Activated CD4-positive, alpha-beta T cell treated with anti-CD3 and anti-CD28 coated beads, Interleukin-2, amount 10 ng/mL, durations not matched to agents 24 days and 14 days (primary cell): ENCODE results near the gene THOC6. TPM values are rescaled to one million over a fixed set of nuclear protein-coding genes. Genes with fewer than 3 reads are reported as not detected.

ENCODE experiments used
- DNase-seq: peaks from one replicate; pipeline ENCODE4 v3.0.0; 2022
- H3K27ac Mint-ChIP-seq: one replicate; pipeline ENCODE4 v1.8.0; 2022; ENCODE audit warnings: mild to moderate bottlenecking, mixed read lengths
- H3K27me3 Mint-ChIP-seq: one replicate; pipeline ENCODE4 v1.8.0; 2022; ENCODE audit warnings: mixed read lengths
- H3K36me3 Mint-ChIP-seq: one replicate; pipeline ENCODE4 v1.8.0; 2022; ENCODE audit warnings: low read depth, mild to moderate bottlenecking, mixed read lengths
- H3K4me1 Mint-ChIP-seq: one replicate; pipeline ENCODE4 v1.8.0; 2021; ENCODE audit warnings: mixed read lengths
- H3K4me3 Mint-ChIP-seq: one replicate; pipeline ENCODE4 v1.8.0; 2022; ENCODE audit warnings: mild to moderate bottlenecking, moderate library complexity, mixed read lengths
- H3K9me3 Mint-ChIP-seq: one replicate; pipeline ENCODE4 v1.8.0; 2021; ENCODE audit warnings: mixed read lengths
- intact Hi-C: fragments of 100-400 bp; cut with micrococcal nuclease; formaldehyde crosslinking; loops from one replicate; pipeline ENCODE4 v1.15.1; 2023
- total RNA-seq: library from RNA; stranded (reverse); gene quantifications from 2 replicates; pipeline ENCODE4 v1.2.3, GENCODE V29; 2022

Gene THOC6
- total RNA-seq, 1 donor from 2014 or later: 55.3 TPM

- Mint-ChIP-seq H3K36me3 (no peaks in the 10 kb centered on the region), H3K27ac (peak overlapping the region; percentile 62), H3K4me1 (peaks cover 23% of the 10 kb centered on the region), H3K4me3 (peak overlapping the region; percentile 69), H3K9me3 (no peaks in the 10 kb centered on the region), H3K27me3 (peaks cover 16% of the 10 kb centered on the region)
- peak; percentile 99 for DNase-seq
- intact Hi-C loops: loop anchor here (1.0 to 5.0 kb wide), 4 partner anchors 17 to 54 kb away; partner anchors contain the start of gene TNFRSF12A
Measured at GRCh38 chr16:3003582-3004270, 20.1 kb upstream of the THOC6 start.

DNA sequence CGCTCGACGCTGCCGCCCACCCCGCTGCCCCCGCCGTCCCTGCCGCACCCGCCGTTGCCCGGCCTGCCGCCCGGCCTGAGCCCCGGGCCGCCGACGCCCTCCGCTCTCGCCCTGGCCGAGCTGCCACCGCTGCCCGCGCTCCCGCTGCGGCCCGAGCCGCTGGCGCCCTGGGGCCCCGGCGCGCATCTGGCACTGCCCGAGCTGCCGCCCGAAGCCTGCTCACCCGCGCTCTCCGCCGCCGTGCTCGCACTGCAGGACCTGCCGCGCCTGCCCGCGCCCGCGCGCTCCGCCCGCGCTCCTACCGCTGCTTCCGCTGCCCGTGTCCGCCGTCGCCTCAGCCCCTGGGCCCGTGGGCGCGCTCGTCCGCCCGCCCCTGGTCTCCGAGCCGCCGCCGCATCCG lies 19.5 kb upstream of the THOC6 start:
- H3K4me1 Mint-ChIP-seq: peaks cover 25% of the 10 kb centered on the region
- no peaks in the 10 kb centered on the region for H3K36me3 Mint-ChIP-seq
- H3K27ac Mint-ChIP-seq: no peak overlapping the region
- peak overlapping the region; percentile 61 for H3K4me3 Mint-ChIP-seq
- DNase-seq: peak; percentile 74
- peaks cover 15% of the 10 kb centered on the region for H3K27me3 Mint-ChIP-seq
- intact Hi-C loops: loop anchor here (1.0 to 5.0 kb wide), 3 partner anchors 16 to 53 kb away; partner anchors contain the start of gene TNFRSF12A
- no peaks in the 10 kb centered on the region for H3K9me3 Mint-ChIP-seq

- H3K4me1 Mint-ChIP-seq: peaks cover 25% of the 10 kb centered on the region
Measured at GRCh38 chr16:3004781-3005284, 19.0 kb upstream of the THOC6 start.

DNA sequence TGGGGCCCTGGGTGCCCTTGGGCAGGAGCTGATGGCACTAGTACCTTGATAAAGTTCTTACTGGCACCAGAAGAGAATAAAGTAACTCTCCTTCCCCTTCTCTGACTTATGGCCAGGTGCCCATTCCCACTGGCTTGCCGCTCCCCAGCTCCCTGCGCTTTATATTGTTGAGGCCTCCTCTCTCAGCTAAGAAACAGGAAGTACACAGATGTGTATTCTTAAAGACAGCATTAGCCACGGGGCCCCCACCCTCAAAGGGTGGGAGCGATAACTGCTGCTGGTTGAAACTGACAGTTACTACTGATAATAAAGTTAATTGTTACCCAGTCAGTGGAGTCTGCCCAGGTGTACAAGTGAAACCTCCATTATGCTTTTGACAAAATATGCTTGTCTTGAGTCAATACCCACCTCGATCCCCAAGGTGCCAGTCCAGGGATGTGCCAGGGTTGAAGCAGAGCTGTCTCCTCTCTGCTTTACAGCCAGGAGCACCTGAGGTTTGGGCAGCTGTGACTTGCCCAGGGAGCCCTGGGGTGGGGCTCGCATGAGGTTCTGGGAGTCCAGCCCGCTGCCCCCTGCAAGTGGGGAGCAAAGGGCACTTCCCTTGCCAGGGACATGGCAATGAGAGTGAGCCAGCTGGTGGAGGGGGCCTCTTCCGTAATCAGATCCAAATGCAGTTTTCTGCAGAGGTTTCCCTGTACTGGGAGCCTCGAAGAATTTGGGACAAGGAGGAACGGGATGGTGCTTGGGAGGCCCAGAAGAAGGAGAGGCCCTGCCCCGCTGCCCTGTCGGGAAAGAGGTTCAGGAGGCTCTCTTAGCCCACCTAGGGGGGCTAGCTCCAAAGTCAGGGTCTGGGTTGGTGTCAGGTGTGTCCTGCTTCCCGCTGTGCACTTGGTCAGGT lies 16.5 kb upstream of the THOC6 start:
- intact Hi-C loops: no loop called here
- peaks cover 25% of the 10 kb centered on the region for H3K4me1 Mint-ChIP-seq
- H3K9me3 Mint-ChIP-seq: no peaks in the 10 kb centered on the region
- H3K36me3 Mint-ChIP-seq: no peaks in the 10 kb centered on the region
- no peak for DNase-seq
- peaks cover 14% of the 10 kb centered on the region for H3K27me3 Mint-ChIP-seq
- H3K27ac Mint-ChIP-seq: peak overlapping the region; percentile 47
- H3K4me3 Mint-ChIP-seq: peak overlapping the region; percentile 64

More at GRCh38 chr16:3004781-3005284, 19.0 kb upstream of the THOC6 start:
- Mint-ChIP-seq H3K4me3 (peak overlapping the region; percentile 61), H3K27me3 (peaks cover 15% of the 10 kb centered on the region), H3K27ac (peak overlapping the region; percentile 56), H3K9me3 (no peaks in the 10 kb centered on the region), H3K36me3 (no peaks in the 10 kb centered on the region)
- DNase-seq: peak; percentile 74
- intact Hi-C loops: loop anchor here (1.0 to 5.0 kb wide), 3 partner anchors 15 to 52 kb away; partner anchors contain the start of gene TNFRSF12A

GRCh38 chr16:3007957-3008689 lies 15.7 kb upstream of the THOC6 start:
- Mint-ChIP-seq H3K4me3 (peak overlapping the region; percentile 64), H3K4me1 (peaks cover 25% of the 10 kb centered on the region), H3K9me3 (no peaks in the 10 kb centered on the region), H3K27ac (peak overlapping the region; percentile 43), H3K36me3 (no peaks in the 10 kb centered on the region), H3K27me3 (peaks cover 19% of the 10 kb centered on the region)
- intact Hi-C loops: no loop called here
- DNase-seq: peak; percentile 73

DNA sequence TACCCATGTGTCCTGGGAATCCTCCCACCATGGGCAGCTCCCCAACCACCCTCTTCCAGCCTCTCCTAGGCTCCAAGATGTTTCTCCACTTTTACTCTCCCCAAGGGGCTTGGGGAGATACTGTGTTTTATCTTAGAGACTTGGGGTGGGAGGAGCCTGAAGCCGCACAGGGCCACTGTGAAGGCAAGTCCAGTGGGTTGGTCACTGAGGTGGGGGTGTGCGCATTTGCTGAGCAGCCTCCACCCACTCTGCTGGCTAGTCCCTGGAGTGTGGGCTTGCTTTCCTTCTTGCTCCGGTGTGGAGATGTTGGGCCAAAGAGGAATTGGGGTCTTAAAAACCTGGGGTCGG lies 15.2 kb upstream of the THOC6 start:
- H3K36me3 Mint-ChIP-seq: no peaks in the 10 kb centered on the region

GRCh38 chr16:3009568-3010390 lies 14.1 kb upstream of the THOC6 start:
- Mint-ChIP-seq H3K9me3 (no peaks in the 10 kb centered on the region), H3K36me3 (no peaks in the 10 kb centered on the region)
- no peak for DNase-seq

More for the DNA sequence above, 15.2 kb upstream of the THOC6 start:
- Mint-ChIP-seq H3K9me3 (no peaks in the 10 kb centered on the region), H3K4me1 (peaks cover 24% of the 10 kb centered on the region), H3K4me3 (peak overlapping the region; percentile 64), H3K27me3 (peaks cover 19% of the 10 kb centered on the region), H3K27ac (no peak overlapping the region)
- intact Hi-C loops: no loop called here
- no peak for DNase-seq

GRCh38 chr16:3010510-3010909 lies 13.3 kb upstream of the THOC6 start:
- H3K36me3 Mint-ChIP-seq: no peaks in the 10 kb centered on the region
- intact Hi-C loops: no loop called here
- H3K27me3 Mint-ChIP-seq: peaks cover 30% of the 10 kb centered on the region
- no peaks in the 10 kb centered on the region for H3K9me3 Mint-ChIP-seq
- H3K27ac Mint-ChIP-seq: no peak overlapping the region
- H3K4me3 Mint-ChIP-seq: no peak overlapping the region
- H3K4me1 Mint-ChIP-seq: peaks cover 22% of the 10 kb centered on the region
- DNase-seq: no peak

More at GRCh38 chr16:3009568-3010390, 14.1 kb upstream of the THOC6 start:
- H3K27ac Mint-ChIP-seq: no peak overlapping the region
- intact Hi-C loops: no loop called here
- H3K4me1 Mint-ChIP-seq: peaks cover 22% of the 10 kb centered on the region
- H3K27me3 Mint-ChIP-seq: peaks cover 27% of the 10 kb centered on the region
- H3K4me3 Mint-ChIP-seq: no peak overlapping the region

- peaks cover 15% of the 10 kb centered on the region for H3K4me1 Mint-ChIP-seq
- intact Hi-C loops: no loop called here
- peaks cover 26% of the 10 kb centered on the region for H3K27me3 Mint-ChIP-seq
- no peak overlapping the region for H3K27ac Mint-ChIP-seq
- H3K36me3 Mint-ChIP-seq: no peaks in the 10 kb centered on the region
- H3K9me3 Mint-ChIP-seq: no peaks in the 10 kb centered on the region
- DNase-seq: no peak
- no peak overlapping the region for H3K4me3 Mint-ChIP-seq
Measured at GRCh38 chr16:3012246-3012645, 11.6 kb upstream of the THOC6 start.

GRCh38 chr16:3012828-3013420 lies 10.9 kb upstream of the THOC6 start, which contains the start of gene CLDN9:
CLDN9 (plus strand) TSS chr16:3012923; CDS start chr16:3013363, 440 bp downstream.
- intact Hi-C loops: no loop called here
- Mint-ChIP-seq H3K27ac (no peak within 1 kb of the TSS), H3K4me3 (no peak within 1 kb of the TSS), H3K27me3 (peaks cover 27% of the 10 kb centered on the region), H3K36me3 (no peaks in the 10 kb centered on the region), H3K4me1 (peaks cover 10% of the 10 kb centered on the region), H3K9me3 (no peaks in the 10 kb centered on the region)
- DNase-seq: no peak

DNA sequence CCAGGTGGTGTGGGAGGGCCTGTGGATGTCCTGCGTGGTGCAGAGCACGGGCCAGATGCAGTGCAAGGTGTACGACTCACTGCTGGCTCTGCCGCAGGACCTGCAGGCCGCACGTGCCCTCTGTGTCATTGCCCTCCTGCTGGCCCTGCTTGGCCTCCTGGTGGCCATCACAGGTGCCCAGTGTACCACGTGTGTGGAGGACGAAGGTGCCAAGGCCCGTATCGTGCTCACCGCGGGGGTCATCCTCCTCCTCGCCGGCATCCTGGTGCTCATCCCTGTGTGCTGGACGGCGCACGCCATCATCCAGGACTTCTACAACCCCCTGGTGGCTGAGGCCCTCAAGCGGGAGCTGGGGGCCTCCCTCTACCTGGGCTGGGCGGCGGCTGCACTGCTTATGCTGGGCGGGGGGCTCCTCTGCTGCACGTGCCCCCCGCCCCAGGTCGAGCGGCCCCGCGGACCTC lies 10.3 kb upstream of the THOC6 start:
- Mint-ChIP-seq H3K36me3 (no peaks in the 10 kb centered on the region), H3K4me1 (peaks cover 6% of the 10 kb centered on the region)
- intact Hi-C loops: no loop called here

GRCh38 chr16:3013998-3014690 lies 9.7 kb upstream of the THOC6 start:
- Mint-ChIP-seq H3K36me3 (no peaks in the 10 kb centered on the region), H3K9me3 (no peaks in the 10 kb centered on the region), H3K27ac (no peak overlapping the region), H3K4me1 (peaks cover 3% of the 10 kb centered on the region), H3K4me3 (no peak overlapping the region), H3K27me3 (peaks cover 28% of the 10 kb centered on the region)
- DNase-seq: no peak
- intact Hi-C loops: no loop called here

More for the DNA sequence above, 10.3 kb upstream of the THOC6 start:
- H3K27ac Mint-ChIP-seq: no peak overlapping the region
- peaks cover 29% of the 10 kb centered on the region for H3K27me3 Mint-ChIP-seq
- DNase-seq: no peak
- no peaks in the 10 kb centered on the region for H3K9me3 Mint-ChIP-seq
- H3K4me3 Mint-ChIP-seq: no peak overlapping the region
